Measurements from ENCODE around the gene WTIP. TPM values are rescaled to one million over a fixed set of nuclear protein-coding genes. Genes with fewer than 3 reads are reported as not detected.
"Not testable (repeated sequence)": the region's sequence is repeated elsewhere in the genome, so short reads cannot be mapped to it uniquely, and the experiment has no call there.

The WTIP gene
- total RNA-seq, 1 donor from 2014 or later: 48.0 TPM

DNA sequence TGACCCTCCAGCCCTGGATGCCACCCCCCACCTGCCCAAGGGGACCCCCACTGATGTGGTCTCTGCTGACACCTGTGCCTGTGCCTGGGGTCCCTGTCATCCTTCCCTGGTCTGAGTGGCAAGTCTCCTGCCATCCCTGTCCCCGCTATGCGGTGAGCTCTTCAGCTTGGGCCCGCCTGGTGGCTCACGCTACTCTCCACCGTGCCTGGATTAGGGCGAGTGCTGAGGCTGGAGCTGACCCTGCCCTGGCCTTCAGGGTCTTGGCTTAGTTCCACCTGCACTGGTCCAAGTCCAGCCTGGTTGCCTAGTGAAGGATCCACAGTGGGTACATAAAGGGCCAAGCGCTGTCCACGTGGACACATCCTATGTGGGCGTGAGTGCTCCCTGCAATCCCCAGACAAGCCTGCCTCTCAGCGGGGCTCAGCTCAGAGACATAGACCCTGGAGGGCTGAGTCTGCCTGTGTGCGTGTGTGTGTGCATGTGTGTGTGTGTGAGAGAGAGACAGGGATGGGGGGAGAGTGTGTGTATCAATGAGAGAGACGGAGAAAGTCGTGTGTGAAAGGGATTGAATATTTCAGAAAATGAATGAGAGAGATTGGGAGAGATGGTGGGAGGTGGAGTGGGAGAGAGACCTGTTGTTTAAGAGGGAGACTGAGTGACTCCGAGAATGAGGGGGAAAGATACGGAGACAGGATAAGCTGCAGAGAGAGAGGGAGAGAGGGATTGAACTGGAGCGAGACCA is 22.1 kb downstream of the WTIP start:
- DNase-seq (ENCODE audit: low read depth in 2 of 2): no peak

DNA sequence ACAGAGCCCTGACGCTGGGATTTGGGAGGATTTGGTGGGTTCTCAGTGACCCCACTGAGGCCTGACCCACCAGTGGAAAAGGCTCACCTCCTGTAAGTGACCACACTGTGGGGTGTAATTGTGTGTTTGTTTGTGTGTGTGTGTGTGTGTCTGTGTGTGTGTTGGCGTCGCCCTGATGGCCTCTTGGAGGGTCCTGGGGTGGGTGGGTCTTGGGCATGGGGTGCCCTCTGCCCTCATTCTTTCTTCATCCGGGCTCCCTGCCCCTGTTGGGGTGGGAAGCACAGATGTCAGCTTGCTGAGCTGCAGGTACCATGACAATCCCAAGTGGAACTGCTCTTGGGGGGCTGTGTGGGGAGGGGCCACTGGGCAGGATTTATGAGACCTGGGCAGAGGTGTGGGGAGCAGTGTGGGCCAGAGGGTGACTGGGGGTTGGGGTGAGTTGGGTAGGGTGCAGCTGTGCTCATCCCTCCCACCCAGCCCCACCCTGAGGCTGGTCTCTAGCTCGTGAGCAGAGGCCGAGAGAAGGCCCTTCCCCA is 22.8 kb downstream of the WTIP start:
- DNase-seq (ENCODE audit: low read depth in 2 of 2): no peak

DNA sequence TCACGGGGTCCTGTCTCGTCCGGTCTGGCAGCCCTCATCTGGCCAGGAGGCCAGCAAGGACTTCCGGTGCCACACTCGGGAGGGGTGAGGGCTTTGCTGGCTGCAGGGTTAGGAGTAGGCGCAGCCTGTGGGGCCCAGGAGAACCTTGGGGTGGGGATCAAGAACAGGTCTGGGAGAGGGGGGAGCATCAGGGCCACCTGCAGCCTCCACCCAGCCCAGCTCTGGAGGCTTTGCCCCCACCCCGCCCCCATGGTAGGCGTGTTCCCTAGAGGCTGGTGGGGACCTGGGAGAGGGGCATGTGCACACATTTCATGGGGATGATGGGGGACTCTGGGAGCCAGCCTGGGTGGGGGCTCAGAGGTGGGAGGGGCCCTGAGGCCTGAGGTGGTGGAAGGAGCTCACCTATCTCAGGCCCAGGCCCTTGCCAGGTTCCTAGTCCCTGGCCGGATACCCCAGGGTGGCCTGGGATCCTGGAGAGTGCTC is 23.3 kb downstream of the WTIP start:
- DNase-seq (ENCODE audit: low read depth in 2 of 2): no peak

DNA sequence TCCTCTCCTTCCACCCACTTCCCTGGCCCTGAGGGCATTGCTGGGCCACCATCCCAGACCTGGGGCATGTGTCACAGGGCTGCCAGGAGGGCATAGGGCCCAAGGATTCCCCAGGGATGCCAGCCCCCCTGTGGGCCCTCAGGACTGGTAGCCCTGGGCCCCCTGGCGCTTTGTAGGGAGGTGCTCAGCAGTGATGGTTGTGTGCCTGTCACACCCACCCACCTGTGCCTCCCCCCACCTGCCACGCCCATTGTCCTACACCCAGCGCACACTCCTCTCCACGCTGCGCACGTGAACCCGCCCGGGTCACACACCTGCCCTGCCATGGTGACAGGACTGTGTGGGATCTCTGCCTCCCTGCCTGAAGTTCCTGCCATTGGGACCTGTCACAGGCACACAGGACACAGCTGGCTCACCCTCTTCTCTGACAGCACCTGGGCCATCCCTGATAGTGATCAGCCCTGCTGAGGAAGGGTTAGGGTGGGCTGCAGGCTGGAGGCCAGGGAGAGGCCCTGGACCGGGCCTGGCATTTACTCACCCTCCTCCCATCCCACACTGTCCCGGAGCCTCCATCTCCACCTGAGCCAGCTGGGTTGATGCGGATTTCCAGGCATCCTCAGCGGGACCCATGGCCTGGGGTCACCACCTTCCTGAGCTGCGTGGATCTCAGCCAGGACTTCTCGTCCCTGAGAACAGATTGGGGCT is 23.9 kb downstream of the WTIP start:
- DNase-seq (ENCODE audit: low read depth in 2 of 2): no peak

DNA sequence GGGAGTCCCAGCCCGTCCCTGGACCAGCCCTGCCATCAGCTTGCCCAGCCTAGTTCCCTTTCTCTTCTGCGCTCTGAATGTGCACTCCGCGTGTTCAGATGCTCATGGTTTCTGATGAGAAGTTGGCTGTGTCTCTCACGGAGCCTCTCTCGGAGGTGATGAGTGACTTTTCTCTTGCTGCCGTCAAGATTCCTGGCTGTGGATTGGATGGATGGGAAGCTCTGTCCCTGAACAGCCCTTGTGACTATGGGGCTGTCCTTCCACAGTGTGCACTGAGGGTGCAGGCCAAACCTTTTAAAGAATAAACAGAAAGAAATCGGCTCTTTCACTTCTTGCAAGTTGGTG is 24.4 kb downstream of the WTIP start:
- no peak for DNase-seq (ENCODE audit: low read depth in 2 of 2)

DNA sequence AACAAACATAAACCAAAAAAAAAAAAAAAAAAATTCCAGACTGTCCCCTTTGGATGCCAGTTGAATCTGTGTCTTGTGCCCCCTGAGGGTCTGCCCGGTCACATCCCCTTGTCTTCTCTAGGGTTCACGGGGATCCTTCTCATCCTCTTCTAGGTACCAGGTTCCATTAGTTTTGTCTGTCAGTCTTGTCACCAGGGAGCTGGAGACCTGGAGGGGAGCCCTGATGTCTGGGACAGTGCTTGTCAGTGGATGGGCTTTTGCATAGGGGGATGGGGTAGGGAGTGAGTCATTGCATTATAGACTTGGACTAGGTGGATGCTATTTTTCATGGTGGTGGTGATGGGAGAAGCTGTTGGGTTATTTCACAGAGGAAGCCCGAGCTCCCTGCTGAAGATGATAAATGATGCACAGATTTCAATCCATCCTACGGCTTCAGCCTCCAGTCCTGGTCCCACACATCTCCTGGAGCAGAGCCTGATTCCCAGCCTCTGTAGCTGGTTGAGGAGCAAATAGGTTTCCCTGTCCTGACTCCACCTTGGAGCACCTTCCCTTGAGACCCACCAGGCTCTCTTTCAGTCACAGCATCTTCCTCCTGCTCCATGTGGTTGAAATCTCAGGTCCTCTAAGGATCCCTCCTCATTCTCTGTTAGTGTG is 26.0 kb downstream of the WTIP start:
- no peak for DNase-seq (ENCODE audit: low read depth in 2 of 2)

DNA sequence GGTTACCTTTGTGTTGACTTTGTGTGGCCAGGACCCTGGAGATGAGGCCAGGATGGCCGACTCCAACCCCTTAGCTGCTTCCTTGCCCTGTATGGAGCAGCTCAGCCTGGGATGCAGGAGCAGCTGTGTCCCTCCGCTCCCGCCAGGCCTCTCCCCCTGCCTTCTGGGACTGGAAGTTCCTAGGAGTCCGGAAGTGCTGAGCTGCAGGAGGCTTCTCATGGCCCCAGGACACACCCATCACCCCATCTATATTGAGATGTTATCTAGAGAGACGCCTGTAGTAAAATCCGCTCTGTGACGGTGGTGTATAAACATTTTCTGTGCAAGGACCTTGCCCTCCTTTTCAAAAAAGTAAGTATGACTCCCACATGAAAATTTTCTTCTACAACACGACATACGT is 27.0 kb downstream of the WTIP start:
- no peak for DNase-seq (ENCODE audit: low read depth in 2 of 2)

DNA sequence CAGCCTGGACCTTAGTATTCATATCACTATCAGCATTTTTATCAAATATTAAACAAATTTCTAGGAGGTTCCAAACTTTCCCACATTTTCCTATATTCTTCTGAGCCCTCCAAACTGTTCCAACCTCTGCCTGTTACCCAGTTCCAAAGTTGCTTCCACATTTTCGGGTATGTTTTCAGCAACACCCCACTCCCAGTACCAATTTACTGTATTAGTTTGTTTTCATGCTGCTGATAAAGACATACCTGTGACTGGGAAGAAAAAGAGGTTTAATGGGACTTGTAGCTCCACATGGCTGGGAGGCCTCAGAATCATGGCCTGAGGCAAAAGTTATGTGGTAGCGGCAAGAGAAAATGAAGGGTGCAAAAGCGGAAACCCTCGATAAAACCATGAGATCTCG is 29.3 kb downstream of the WTIP start:
- not testable (repeated sequence) for DNase-seq (ENCODE audit: low read depth in 2 of 2)

DNA sequence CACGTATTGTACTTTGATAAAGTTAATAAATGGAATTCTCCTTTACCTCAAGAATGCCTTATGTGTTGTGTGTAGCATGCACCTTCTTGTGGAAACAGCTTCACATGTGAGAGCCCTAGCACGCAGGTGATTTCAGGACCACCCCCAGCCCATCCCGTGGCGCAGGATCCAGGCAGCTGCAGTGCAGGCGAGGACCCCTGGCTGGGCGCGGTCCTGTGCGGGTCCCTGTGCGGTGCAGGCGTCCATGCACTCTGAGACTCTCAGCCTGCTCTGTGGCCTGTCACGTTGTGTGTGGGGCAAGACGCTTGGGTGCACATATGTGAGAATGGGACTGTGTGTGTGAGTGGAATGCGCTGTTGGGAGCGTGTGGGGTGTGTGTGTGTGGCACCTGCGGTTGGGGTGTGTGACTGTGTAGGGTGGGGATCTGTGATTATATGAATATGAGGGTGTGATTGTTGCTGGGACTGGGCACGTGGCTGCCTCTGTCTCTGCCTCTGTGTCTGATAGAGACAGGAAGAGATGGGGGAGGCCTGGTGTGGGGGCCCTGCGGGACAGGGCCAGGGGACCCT is 30.8 kb downstream of the WTIP start:
- no peak for DNase-seq (ENCODE audit: low read depth in 2 of 2)

DNA sequence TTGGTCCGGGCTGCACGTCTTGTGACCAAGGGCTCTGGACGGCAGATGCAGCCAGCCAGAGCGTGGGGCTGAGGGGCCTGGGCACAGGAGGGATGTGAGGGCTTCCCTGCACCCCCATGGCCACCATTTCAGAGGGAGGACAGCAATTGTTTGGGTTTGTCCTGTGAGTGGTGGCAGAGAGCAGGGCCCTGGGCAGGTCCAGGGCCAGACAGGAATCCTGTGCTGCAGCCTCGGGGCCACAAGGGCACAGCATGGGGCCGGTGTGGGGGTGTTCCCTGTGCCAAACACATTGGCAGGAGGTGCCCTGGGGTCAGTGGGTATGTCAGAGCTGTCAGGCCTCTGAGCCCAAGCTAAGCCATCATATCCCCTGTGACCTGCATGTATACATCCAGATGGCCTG is 32.2 kb downstream of the WTIP start:
- no peak for DNase-seq (ENCODE audit: low read depth in 2 of 2)

DNA sequence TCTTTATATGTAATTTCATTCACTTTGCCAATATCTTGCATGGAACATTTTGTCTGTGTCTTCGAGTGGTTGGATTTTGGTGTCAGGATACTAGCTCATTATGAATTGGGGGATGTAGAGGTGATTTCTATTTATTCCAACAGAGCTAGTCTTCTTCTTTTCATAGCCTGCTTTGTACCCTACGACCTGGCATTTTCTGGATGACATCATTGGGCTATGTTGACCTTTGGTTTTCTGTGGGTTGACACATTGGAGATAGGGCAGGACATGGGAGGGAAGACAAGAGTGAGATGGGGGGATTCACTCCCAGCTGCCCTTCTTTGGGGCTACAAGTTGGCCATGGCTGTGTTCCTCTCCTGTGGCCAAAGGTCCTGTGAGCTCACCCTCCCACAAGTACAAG is 38.0 kb downstream of the WTIP start:
- no peak for DNase-seq (ENCODE audit: low read depth in 2 of 2)

DNA sequence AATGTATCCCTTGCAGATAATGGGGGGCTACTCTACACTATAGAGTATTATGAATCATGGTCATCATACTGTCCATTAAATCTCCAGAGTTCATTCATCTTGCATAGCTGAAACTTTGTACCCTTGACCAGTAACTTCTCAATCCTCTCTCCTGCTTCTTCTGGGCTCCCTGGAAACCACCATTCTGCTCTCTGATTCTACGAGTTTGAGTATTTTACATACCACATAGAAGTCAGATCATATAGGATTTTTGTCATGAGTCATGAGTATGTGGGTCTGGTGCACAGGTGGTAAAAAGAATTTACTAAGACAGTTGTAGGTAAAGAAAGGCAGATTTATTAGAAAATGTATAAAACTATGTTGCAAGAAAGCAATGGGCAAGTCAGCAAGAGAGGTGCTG is 41.9 kb downstream of the WTIP start:
- DNase-seq (ENCODE audit: low read depth in 2 of 2): no peak

DNA sequence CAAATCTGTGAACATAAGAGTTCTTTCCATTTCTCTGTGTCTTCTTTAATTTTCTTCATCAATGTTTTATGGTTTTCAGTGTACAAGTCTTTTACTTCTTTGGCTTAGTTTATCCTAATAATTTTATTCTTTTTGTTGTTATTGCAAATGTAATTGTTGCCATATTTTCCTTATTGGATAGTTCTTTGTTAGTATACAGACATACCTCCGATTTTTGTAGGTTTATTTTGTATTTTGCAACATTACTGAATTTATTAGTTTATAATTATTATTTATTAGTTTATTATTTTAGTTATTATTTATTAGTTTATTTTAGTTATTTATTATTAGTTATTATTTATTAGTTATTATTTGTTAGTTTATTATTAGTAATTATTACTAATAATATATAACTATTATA is 43.4 kb downstream of the WTIP start:
- no peak for DNase-seq (ENCODE audit: low read depth in 2 of 2)

DNA sequence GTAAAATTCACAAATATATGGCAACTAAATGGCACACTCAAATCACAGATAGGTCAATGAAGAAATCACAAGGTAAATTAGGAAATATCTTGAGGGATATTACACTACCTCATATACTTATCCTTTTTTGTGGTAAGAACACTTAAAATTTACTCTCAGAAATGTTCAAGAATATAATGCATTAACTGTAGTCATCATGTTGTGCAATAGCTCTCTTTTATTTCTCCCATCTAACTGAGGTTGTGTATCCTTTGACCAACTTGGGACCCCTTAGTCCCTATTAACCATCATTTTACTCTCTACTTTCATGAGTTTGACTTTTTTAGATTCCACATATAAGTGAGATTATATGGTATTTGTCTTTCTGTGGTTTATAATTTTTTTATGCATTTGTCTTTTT is 52.6 kb downstream of the WTIP start:
- no peak for DNase-seq (ENCODE audit: low read depth in 2 of 2)

DNA sequence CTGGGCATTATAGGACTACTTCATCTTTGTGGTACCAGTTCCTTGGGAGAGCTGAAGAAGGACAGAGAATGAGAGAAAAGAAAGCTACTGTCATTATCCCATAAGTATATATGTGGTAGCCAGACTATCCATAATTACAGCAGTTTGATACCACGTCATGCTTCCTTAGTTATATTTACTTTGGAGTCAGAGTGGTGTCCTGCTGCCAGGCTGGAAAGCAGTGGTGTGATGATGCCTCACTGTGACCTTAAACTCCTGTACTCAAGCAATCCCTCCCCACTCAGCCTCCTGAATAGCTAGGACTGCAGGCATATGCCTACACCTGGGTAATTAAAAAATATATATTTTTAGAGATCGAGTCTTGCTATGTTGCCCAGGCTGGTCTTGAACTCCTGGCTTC is 57.8 kb downstream of the WTIP start:
- peak; percentile 7 to 86 for DNase-seq (ENCODE audit: low read depth in 2 of 2)

DNA sequence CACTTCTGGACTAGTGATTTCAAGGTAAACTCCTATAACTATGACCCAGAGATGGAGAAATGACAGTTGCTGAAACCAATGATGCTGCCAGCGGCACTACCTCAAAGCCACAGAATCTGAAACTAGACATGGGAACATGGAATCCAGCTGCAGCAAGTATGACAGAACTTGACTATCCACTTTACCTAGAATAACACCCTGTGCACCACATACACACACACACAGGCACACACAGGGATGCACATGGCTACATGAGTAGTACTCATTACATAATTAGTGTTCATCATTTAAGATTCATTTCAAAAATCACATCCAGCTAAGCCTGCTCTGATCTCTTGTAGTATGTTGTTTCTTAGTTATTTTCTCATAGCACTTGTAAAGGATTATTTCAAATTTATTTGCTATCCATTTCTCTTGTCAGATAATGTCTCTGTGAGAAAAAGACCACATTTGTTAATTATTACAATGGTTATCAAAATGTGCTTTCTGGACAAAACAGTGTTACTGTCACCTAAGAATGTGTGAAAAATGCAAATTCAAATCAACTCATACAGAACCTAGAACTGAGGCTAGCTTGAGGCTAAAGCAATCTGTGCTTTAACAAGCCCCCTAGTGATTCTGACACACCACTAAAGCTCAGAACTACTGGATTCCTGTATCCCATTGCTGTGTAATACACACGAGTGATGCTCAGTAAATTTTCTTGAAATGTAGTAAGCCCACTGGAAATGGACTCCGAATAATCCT is 59.4 kb downstream of the WTIP start:
- no peak for DNase-seq (ENCODE audit: low read depth in 2 of 2)

DNA sequence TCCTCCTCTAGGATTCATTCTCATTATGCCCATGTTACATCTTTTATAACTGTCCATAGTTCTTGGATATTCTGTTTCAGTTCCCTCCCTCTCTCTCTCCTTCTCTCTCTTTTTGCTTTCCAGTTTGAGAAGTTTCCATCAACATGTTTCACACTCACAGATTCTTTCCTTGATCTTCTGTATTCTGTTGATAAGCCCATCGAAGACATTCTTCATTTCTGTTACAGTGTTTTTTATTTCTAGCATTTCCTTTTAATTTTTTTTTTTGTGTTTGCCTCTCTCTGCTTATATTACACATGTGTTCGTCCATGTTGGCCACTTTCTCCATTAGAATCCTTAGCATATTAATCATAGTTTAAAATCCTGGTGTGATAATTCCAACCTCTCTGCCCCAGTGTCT is 68.3 kb downstream of the WTIP start:
- DNase-seq (ENCODE audit: low read depth in 2 of 2): no peak

DNA sequence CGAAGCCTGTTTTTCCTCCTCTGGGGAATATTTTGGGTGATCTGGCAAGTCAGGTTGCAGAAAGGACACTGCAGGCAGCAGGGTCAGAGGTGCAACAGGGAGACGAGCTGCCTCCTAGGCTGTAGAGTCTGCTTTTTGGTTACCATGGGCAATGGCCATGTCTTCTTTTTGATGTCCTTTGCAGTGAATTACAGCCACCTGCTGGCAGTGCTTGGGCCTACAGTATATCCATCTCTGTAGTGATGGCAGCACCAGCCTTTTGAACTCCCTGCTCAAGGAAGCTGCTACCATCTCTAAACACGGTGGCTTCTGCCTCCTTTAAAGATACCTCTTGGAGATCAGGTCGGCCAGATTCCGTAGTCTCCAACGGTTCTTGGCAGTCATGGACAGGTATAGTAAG is 73.9 kb downstream of the WTIP start:
- peak; percentile 21 to 71 for DNase-seq (ENCODE audit: low read depth in 2 of 2)

DNA sequence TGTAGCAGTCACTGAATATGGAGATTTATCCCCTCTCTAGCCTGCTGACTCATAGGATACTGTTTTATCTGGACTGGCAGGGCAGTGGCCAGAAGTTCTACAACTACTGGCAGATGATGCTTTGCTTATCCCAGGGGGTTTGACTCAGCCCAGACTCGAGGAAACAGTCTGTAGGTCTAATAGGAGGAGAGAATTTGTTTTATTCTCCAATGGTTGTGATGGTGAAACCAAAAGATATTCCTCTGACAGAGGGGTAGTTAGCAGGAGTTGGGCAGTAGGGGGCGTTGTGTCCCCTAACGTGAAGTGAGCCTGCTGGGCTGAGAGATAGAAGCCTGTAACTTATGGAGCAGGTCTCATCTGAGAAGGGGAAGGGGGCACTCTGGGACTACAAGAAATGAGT is 74.9 kb downstream of the WTIP start:
- DNase-seq (ENCODE audit: low read depth in 2 of 2): peak; percentile 26 to 56

DNA sequence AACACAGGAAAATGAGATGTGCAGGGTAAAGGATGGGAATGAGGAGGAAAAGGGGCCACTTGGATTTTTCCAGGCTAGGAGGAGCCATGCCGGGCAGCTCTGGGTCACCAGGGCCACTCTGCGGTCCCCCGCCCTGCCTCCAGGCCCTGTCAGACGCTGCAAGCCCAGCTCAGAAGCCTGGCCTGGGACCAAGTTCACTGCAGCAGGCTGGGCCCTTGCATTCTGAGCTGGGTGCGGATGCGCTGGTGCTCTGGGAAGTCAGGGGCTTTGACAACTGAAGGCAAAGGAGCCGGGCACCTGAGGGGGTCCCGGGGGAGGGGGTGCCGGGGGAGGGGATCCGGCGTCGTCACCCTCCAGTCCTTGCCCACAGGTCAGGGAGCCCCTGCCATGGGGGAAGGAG is 77.5 kb downstream of the WTIP start:
- DNase-seq (ENCODE audit: low read depth in 2 of 2): no peak

DNA sequence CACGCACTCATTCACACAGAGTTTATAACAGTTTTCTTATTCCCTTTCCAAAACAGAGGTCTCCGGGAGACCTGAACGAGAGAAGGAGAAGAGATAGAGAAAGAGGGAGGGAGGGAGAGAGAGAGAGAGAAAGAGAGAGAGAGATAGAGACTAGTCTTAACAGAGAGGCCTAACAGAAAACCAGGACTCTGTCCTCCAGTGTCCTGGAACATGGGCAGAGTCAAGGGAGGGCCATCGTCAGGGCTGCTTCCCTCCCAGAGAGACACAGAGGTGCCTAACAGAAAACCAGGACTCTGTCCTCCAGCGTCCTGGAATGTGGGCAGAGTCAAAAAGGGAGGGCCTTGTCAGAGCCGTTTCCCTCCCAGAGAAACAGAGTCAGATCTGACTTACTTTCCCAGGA is 78.7 kb downstream of the WTIP start:
- DNase-seq (ENCODE audit: low read depth in 2 of 2): no peak
